ENCODE data around the gene RTP4.

DNA sequence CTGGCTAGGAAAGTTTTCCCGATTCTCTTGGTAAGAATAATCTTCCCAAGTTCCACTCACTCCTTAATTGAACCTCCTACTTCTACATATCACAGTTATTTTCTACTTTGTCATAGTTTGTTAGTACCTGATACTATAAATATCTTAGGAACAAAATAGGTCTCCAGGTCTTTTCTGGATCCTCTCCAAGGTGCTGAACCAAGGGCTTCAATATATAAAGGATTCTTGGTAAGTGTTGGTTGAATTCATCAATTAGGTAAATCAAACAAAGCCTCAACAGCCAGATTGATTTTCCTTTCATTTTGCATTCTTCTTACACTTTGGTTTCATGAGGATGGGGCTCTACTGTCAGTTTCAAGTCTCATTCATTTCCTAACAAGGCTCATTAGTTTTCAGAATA, 27.6 kb upstream of the RTP4 start:
- TF ChIP-seq, protein P1, sequence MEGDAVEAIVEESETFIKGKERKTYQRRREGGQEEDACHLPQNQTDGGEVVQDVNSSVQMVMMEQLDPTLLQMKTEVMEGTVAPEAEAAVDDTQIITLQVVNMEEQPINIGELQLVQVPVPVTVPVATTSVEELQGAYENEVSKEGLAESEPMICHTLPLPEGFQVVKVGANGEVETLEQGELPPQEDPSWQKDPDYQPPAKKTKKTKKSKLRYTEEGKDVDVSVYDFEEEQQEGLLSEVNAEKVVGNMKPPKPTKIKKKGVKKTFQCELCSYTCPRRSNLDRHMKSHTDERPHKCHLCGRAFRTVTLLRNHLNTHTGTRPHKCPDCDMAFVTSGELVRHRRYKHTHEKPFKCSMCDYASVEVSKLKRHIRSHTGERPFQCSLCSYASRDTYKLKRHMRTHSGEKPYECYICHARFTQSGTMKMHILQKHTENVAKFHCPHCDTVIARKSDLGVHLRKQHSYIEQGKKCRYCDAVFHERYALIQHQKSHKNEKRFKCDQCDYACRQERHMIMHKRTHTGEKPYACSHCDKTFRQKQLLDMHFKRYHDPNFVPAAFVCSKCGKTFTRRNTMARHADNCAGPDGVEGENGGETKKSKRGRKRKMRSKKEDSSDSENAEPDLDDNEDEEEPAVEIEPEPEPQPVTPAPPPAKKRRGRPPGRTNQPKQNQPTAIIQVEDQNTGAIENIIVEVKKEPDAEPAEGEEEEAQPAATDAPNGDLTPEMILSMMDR (IDR thresholded peaks at IDR 0.05; ENCODE audit: extremely low read depth in 1 of 2, insufficient read depth in 1 of 2, low read depth in 1 of 2, low read length in 2 of 2) = no peak
- TF ChIP-seq POLR2AphosphoS5 (IDR thresholded peaks at IDR 0.05; ENCODE audit: insufficient read depth, low read depth, low read length) (no peak), POLR2A (IDR thresholded peaks at IDR 0.05; ENCODE audit: low read depth, low read length) (no peak), MYC (IDR thresholded peaks at IDR 0.05; ENCODE audit: low read depth, low read length) (no peak), EZH2 (IDR thresholded peaks at IDR 0.05; ENCODE audit: borderline replicate concordance, low read depth, low read length, severe bottlenecking) (no peak), GATA2 (IDR thresholded peaks at IDR 0.05; ENCODE audit: insufficient read depth, insufficient read length, low read depth, low read length) (no peak), FOS (IDR thresholded peaks at IDR 0.05; ENCODE audit: borderline replicate concordance, insufficient read depth, low read length) (no peak)
